Stimulated activated CD4-positive, alpha-beta T cell treated with anti-CD3 and anti-CD28 coated beads, Interleukin-15, amount 100 ng/mL, for 48 hours (primary cell): ENCODE data around the gene CNTNAP2.
"Not testable (repeated sequence)": the region's sequence is repeated elsewhere in the genome, so short reads cannot be mapped to it uniquely, and the experiment has no call there.

Experiments used
- DNase-seq, 2 donors: peaks; one replicate each; pipeline ENCODE4 v3.0.0-alpha.2; 2020; ENCODE audit warnings: low read depth in 2 of 2

CNTNAP2 gene

DNA sequence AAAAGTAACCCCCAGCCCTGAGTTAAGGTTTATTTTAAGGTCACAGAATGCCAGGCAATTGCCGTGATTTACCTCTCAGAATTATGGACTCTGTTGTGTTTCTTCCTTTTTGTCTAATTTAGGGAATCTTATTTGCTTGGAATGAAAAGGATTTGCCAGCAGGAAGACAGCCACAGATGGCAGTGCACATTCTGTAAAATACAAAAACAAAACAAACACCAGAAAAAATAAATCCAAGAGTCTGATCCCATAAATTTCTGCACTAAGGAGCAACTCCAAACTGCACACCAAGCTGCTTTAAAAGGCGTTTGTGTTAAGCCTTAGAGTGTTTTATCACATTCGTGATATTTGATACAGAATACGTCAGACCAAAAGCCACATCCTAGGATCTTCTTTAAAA is 2275.0 kb downstream of the CNTNAP2 start:
- no peak for DNase-seq

DNA sequence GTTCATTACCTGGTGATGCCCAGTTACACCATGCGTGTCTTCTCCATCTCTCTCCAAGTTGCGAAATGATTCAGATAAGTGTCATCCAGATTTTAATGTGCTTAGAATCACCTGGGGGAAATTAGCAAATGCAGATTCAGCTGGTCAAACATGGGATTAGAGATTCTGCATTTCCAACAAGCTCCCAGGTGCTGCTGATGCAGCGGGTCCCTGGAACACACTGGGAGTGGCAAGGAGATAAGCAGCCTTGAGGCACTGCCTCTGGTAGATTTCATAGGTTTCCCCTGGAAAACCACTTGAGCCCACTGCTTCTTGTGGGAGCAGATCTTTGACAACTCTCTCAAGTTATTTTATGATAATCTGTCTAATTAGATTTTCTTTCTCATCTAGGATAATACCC is 2278.0 kb downstream of the CNTNAP2 start:
- no peak for DNase-seq

DNA sequence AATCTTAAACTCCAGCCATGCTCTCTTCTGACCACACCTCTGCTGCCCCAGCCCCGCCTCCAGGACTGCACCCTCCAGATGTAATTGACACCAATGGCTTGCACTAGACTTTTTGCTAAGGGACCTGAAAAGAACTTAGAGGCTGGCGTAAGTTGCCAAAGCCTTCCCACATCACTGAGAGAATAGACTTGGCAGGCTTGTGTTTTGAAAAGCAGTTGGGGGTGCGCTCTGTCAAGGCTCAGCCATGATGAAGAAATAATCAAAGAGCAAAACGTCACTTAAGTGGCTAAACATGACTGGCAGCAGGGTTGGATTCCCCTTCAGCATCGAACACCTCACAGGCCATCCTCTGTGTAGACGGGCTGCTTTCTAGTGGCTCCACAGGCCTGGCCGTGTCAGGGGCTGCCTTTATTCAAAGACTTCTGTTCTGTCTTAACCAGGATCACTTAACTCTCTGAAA is 2278.8 kb downstream of the CNTNAP2 start:
- no peak for DNase-seq

DNA sequence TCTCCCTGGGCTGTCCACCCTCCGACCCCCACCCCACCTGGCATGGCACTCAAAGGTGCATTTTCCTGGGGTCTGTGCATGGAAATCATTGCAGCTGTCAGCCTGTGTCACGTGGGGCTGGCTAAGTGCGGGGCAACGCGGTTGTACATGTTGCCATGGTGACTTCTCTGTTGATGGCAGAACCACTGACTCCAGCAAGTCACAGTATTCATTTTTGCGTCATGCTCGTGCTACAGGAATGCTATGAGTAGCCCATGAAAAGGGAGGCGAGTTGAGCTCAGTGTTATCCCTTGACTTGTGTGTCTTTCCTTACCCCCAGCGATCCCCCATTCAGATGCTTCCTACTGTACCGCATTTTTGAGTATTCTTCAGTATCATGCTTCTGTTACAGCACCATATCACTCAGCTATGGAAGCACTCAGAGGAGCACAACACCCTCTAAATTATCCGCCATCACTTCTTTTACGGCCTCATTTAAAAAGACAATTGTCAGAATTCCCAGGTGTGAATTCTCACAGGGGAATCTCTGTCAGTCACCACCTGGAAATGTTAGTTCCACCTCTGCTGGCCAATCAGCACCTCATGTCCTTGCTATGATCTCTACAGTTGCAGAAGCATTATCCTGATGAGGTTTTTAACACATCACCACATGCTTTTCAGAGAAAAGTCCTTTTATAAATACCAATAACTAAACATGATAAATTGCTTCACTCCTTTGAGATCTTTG is 2279.6 kb downstream of the CNTNAP2 start:
- DNase-seq = no peak

DNA sequence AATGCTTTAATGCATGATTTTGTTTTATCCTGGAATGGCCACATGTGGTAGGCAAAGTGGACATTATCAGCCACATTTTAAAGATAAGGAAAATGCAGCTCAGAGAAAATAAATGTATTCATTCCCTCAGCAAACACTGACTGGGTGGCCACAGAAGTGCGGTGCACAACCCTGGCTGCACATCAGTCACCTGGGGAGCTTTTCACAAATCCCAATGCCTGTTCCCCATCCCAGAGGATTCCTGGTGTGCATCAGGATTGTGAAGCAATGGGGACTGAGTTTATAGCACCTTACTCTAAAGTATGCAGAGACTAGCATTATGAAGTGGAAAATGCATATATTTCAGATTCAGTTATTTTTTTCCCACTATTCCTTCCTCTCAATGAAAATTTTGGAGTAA is 2280.5 kb downstream of the CNTNAP2 start:
- no peak for DNase-seq

DNA sequence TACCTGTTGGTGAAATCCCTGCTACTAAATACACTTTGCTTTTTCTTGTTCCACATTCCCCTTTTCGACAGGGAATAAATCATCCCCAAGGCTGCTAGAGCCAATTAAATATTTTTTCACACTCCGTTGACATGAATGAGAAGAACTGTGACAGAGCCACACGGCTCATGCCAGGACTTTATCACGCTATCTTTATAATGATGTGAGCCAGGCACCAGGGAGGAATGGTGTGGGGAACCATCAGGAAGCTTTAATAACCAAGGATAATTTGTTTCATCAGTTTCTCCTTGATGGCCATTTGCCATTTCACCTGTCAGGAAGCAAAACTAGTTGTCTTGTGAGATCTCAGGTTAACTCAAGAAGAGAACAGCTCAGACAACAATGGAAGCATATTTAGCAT is 2280.9 kb downstream of the CNTNAP2 start:
- DNase-seq = no peak

DNA sequence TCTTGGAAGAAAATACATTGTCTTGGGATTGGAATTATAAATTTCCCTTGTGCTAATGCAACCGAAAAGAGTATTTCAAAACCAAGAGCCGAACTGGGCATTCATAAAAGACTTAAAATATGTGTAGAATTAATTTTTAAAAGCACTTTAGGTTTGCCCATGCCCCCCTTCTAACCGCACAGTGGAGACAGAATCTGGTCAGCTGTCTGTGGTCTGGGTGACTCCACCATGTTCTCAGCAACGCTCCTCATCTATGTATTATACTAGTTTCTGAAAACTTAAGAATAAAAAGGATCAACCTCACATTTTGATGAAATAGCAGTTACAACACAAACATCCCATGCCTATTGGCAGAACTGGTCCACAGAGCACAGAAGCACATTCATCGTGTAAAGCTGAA is 2281.4 kb downstream of the CNTNAP2 start:
- no peak for DNase-seq

DNA sequence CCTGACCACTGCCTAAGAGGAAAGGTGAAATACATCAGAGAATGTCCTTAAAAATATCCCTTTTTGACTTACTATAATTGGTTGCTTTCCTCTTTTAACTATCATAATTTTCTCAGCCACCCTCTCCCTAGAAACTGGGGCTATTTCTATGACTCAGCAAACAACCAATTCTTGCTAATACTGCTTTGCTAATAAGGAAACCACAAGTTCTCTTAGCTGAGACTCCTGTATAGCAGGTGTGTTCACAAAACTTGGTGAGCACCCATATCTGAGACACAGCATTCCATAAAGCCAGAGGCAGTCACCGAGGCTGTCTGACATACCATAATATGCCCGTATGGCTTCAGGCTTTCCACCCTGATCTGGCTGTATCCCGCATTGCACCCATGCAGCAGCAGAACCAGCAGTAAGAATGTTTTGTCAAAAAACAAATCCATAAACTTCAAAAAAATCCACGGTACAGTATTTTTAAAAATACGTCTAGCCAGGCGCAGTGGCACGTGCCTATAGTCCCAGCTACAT is 2282.3 kb downstream of the CNTNAP2 start:
- DNase-seq = no peak

DNA sequence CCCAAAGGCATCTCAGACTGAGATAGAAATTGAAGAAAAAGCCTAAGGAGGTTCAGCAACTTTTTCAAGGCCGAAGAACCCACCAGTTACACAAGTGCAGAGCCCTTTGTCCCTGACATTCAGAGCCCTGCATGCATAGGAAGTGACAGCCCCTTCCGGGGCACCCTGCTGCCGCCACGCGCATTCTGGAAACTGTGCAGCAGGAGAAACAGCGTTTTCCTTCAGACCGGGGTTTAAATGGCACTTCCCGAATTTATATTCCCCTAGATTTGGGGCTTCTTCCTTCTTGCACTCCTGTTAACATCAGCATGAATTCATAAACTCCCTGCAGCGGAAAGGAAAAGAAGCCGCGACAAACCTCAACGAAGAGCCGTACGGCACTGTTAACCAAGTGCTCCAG is 2283.5 kb downstream of the CNTNAP2 start:
- DNase-seq = no peak

DNA sequence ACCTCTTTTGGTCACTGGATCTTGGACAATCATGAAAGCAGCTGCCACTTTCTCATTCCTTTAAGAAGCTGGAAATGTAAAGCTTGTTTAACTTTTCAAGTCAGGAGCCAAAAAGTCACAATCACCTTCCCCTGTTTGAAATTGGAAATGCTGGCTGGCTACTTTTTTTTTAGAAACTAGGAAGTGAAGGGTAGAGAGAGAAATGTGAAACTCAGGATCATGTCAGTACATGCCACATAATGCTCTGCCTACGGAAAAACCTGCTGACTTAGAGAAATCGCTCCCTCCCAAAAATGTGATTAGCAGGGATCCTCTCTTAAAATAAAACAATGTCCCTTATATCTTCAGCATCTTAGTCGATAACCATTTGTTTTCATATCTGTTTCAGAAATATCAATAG is 2285.6 kb downstream of the CNTNAP2 start:
- DNase-seq = no peak

DNA sequence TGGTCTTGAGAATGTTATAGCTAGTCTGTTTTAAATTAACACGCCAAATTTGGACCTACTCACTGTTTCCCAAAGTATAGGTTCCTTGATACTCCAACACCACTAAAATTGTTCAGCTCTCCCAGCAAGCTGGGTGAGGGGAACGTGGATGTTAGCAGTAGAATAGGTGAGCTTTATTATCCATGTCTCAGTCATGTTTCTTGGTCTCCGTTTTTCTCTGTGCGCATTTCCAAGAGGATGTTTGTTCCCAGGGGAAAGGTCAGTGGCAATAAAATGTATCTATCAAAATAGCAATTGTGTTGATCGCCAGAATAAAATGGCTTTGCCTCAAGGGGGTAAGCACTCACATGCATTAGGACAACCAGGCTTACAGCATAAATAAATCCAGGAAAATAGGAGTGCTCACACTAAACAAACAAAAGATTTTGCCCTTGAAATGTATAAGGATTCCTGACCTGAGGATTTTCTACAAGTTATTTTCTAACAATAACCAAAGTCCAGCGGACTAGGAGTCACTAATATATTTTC is 2286.9 kb downstream of the CNTNAP2 start:
- no peak for DNase-seq

DNA sequence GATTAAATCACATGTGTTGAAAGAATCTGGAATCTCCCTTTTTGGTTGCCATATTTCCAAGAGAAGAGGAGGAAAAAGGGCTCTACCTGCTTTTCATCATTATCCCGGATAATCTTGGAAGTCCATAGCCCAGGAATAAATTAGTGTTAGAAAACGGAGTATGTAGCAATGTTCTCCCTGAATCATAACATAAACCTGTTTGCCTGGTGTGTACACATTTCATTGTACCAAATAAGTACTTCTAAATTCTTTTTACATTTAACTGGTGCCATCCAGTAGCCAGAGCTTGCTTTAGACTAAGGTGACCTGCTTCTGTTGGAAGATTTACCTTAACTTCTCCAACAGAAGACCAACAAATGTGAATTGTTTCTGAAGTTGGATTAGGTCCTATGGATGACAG is 2291.7 kb downstream of the CNTNAP2 start:
- no peak for DNase-seq

DNA sequence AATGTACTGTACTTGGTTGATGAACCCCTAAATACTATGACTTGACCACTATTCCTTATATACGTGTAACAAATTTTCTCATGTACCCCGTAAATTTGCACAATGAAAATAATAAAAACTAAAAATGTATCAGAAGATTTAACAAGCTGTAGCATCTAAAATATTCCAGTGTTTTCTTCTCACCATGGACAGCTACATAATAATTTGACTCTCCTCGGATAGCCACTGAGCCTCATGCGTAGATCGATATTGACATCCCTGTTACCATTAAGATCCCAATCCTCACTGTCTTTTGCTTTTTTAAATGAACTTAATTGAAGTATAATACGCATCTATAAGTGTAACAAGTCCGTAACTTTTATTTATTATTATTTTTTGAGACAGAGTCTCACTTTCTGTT is 2294.3 kb downstream of the CNTNAP2 start:
- DNase-seq = no peak

DNA sequence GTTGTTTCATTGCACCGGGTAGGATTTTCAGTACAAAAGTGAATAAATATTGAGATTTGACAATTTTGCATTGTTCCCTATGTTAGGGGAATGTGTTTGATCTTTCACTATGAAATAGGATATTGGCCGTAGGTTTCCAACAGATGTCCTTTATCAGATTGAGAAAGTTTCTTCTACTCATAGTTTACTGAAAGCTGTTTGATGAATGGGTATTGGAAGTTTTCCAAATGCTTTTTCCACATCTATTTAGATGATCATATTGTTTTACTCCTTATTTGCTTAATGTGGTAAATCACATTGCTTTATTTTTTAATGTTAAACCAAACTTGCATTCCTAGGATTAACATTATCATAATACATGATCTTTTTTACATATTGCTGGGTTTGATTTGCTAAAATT is 2296.1 kb downstream of the CNTNAP2 start:
- no peak for DNase-seq

DNA sequence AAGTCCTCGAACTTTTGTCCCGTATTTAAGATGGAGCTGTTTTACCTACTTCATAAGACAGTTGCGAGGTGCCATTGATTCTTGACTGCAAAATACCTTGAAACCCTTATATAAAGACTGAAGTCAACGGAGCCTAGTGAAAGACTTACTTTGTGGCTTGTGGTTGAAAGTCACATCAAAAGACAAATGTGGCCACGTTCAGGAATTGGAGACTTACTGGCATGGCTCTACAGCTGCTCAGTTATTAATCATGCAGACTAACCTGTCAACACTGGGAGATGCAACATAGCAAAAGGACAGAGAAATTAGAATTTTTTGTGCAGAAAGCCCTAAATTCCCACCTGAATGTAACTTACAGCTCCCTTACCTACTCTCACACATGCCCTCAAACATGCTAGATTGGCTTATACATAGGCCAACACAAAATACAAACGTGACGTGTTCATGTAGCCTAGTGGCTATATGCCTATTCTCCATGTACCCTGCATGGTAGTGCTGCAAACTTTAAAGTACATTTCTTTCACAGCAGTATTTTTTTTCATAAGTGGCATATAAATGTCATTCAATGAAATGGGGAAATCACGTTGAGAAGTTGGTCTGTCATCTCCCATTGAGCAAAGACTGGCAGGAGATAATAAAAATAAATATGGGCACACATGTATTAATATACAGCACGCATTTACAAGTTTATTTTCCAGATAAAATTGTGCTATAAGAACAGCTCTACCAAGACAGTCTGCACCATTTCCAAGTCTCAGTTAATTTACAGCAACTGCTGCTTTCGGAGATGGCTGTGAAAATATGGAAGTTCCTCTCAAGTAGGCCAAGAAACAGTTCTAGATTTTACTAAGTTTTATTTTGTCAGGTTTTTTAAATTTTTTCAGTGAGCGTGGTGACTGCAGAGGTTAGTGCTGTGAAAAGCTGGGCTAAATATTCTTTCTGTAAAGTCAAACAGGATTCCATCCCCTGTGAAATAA is 2303.5 kb downstream of the CNTNAP2 start:
- no peak for DNase-seq

DNA sequence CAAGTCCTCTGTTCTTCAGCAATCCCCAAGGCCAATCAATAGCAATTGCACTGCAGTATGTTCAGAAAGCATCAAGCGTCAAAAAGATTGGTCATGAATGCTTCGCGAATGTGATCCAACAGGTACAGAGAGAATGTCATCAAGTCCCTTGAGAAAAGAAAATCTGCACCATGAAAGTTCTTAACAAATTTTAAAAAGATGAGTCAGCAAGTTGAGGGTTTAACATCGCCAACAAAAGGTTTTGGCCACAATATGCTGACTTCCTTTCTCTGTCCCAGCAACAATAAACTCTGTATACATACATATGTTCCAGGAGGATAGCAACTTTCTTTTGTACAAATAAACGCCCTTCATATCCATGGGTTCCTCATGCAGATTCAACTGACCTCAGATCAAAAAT is 2305.4 kb downstream of the CNTNAP2 start:
- DNase-seq = no peak

DNA sequence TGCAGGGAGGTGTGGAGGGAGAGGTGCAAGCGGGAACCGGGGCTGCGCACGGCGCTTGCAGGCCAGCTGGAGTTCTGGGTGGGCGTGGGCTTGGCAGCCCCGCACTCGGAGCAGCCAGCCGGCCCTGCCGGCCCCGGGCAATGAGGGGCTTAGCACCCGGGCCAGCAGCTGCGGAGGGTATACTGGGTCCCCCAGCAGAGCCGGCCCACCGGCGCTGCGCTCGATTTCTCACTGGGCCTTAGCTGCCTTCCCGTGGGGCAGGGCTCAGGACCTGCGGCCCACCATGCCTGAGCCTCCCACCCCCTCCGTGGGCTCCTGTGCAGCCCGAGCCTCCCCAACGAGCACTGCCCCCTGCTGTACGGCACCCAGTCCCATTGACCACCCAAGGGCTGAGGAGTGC is 2309.8 kb downstream of the CNTNAP2 start:
- DNase-seq = not testable (repeated sequence)

DNA sequence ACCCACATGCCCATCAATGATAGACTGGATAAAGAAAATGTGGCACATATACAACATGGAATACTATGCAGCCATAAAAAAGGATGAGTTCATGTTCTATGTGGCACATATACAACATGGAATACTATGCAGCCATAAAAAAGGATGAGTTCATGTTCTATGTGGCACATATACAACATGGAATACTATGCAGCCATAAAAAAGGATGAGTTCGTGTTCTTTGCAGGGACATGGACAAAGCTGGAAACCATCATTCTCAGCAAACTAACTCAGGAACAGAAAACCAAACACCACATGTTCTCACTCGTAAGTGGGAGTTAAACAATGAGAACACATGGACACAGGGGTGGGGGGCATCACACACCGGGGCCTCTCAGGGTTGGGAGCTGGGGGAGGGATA is 2314.1 kb downstream of the CNTNAP2 start:
- DNase-seq = not testable (repeated sequence)

DNA sequence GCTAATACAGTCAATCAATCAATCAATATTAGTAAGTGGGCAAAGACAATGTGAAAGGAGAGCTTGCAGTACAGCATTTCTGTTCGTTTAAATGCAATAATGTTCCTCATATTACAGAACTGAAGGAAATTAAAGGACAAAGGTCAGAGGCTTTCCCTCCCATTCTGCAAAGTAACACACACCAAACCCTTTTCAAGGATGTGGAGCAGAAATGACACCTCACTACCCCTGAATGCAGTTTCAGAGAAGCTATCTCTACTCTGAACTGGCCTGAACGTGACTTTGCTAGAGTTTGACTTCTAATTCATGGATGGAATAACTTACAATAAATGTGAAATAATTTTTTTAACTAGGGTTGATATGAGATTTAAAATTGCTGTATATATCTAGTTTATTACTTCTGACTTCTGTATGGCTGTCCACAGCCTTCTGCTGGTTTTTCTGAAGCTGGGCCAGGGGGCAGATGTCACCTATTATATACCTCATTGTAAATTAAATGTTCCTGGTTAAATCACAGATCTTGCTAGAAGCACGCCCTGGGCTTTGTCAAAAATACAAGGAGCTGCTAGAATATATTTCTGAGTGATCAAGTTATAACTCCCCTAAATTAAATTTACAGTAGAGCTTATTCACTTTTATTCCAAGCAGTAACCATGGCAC is 2317.1 kb downstream of the CNTNAP2 start:
- DNase-seq = no peak

DNA sequence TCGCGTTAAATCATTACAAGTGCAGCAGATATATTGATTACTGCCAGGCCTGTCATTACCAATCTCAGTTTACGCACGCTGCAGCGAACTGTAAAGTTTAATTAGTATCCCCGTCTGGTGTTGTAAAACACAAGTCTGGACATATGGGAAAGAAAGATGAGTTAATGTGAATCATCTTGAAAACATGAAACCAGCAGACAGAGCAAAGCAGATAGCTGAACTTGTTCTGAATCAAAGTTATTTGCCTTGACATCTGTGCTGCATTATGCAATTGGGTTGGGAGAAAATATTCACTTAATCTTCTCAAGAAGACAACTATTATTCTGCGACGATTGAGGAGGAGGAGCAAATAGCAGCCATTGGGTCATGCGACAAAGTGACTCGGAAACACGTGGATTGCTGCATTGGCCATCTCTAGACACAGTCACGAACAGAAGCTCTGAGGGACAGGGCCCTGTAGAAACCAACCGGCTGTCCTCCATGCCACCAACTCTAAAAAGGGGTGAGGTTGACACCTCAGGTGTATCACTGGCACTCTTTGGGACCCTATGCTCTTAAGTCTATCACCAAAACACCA is 2317.7 kb downstream of the CNTNAP2 start:
- no peak for DNase-seq

DNA sequence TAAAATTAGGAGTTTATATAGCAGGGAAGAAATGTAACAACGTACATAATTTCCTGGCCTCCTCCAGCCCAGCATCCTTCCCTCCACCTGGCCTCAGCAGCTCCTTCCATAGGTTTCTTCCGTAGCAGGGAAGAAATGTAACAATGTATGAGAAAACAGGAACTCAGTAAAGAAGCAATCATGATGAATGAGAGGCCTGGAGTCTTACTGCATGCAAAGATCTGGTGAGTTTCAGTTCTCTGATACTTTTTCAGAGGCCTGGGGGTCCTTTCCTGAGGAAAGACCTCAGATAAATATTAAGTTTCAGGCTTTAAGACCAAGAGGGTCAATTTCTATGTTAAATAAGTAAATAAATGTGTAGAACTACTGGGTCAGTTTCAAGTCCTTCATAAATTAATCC is 2318.3 kb downstream of the CNTNAP2 start:
- no peak for DNase-seq

DNA sequence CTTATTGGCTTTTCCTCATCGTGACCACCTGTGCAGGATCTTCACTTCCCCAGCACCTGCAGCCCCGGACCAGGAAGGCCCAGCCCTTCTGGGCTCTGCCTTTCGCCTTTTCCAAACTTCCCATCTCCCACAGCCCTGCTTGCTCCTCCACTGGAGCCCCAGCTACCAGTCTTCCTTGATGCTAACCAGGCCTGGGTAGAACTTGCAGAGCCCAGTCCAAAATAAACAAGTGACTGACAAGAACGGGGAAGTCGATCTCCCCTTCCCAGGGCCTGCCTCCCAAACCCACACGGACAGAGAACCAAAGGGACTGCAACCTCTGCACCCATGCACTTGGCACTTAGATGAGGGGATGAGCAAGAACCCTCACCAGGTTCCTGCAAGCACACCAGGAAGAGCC is 2319.1 kb downstream of the CNTNAP2 start:
- no peak for DNase-seq
